K562 (cell line): Measurements from ENCODE around the gene MTA2. TPM values are rescaled to one million over a fixed set of nuclear protein-coding genes. Genes with fewer than 3 reads are reported as not detected.

Experiments used
- DMBX1 ChIP-seq: fragments of 250-450 bp; sonication (Bioruptor Pico); IDR thresholded peaks from 2 replicates; pipeline ENCODE4 v1.8.0; 2022; ENCODE audit warnings: inconsistent platforms, mild to moderate bottlenecking, moderate library complexity, borderline replicate concordance
- ELF2 ChIP-seq: fragments of 250-450 bp; sonication (Bioruptor Pico); IDR thresholded peaks from 2 replicates; pipeline ENCODE4 v1.5.0; 2021; ENCODE audit warnings: mild to moderate bottlenecking
- FOXK1 ChIP-seq: sonication (generic); formaldehyde crosslinking; IDR thresholded peaks from 2 replicates; pipeline ENCODE4 v1.8.0; 2022; ENCODE audit warnings: missing genetic modification reagents, mild to moderate bottlenecking, borderline replicate concordance
- MBD1 ChIP-seq: fragments of 250-450 bp; sonication (Bioruptor Pico); IDR thresholded peaks from 2 replicates; pipeline ENCODE4 v1.8.0; 2022; ENCODE audit warnings: inconsistent platforms
- RFX5 ChIP-seq: IDR thresholded peaks from 2 replicates; pipeline ENCODE4 v1.6.1; 2011; ENCODE audit warnings: low read depth, mild to moderate bottlenecking, improper control_type of control experiment, low read length
- SMARCE1 ChIP-seq: fragments of 450-650 bp; IDR thresholded peaks from 2 replicates; pipeline ENCODE4 v1.7.1; 2016; ENCODE audit warnings: mild to moderate bottlenecking
- STAT5A ChIP-seq: IDR thresholded peaks from 2 replicates; pipeline ENCODE4 v1.6.1; 2012; ENCODE audit warnings: low read length, inconsistent platforms, borderline replicate concordance
- TAF1 ChIP-seq: IDR thresholded peaks from 2 replicates; pipeline ENCODE4 v1.6.1; 2011; ENCODE audit warnings: mild to moderate bottlenecking, low read length, moderate library complexity; ENCODE audit not compliant: insufficient read depth, control insufficient read depth, severe bottlenecking; ENCODE audit errors: extremely low read depth
- TCF7L2 ChIP-seq: fragments of 150-350 bp; IDR thresholded peaks from 2 replicates; pipeline ENCODE4 v1.6.1; 2016; ENCODE audit warnings: low read depth, mild to moderate bottlenecking, low read length, moderate library complexity
- TRIM24 ChIP-seq, 2 experiments: fragments of 450-650 bp; IDR thresholded peaks; 2 replicates each; pipeline ENCODE4 v1.6.1; 2016
- ZBTB7A ChIP-seq: IDR thresholded peaks from 2 replicates; pipeline ENCODE4 v1.6.1; 2011; ENCODE audit warnings: low read depth, mild to moderate bottlenecking, low read length, moderate library complexity, borderline replicate concordance; ENCODE audit not compliant: control insufficient read depth
- ZC3H8 ChIP-seq: fragments of 450-650 bp; IDR thresholded peaks from 2 replicates; pipeline ENCODE4 v1.6.1; 2017
- ZNF175 ChIP-seq: fragments of 200-800 bp; sonication (Bioruptor generic); IDR thresholded peaks from 2 replicates; pipeline ENCODE4 v1.6.1; 2016; ENCODE audit warnings: low read depth, mild to moderate bottlenecking, missing genetic modification characterization, missing compliant biosample characterization
- ZNF263 ChIP-seq: sonication (generic); formaldehyde crosslinking; IDR thresholded peaks from 2 replicates; pipeline ENCODE4 v1.8.0; 2022; ENCODE audit warnings: mild to moderate bottlenecking, missing genetic modification reagents, borderline replicate concordance
- ZNF280A ChIP-seq: fragments of 450-650 bp; IDR thresholded peaks from 2 replicates; pipeline ENCODE4 v1.6.1; 2018; ENCODE audit warnings: mild to moderate bottlenecking, low read depth; ENCODE audit not compliant: partially characterized antibody
- ZNF512 ChIP-seq: IDR thresholded peaks from 2 replicates; pipeline ENCODE4 v1.6.1; 2016; ENCODE audit warnings: missing genetic modification characterization, missing compliant biosample characterization
- ZNF75A ChIP-seq: fragments of 450-650 bp; formaldehyde crosslinking; IDR thresholded peaks from 2 replicates; pipeline ENCODE4 v1.4.0; 2020; ENCODE audit warnings: mild to moderate bottlenecking
- polyA plus RNA-seq, 8 experiments: library from polyadenylated mRNA; depleted of rRNA in 4 of 8; stranded (reverse) in 5 of 8; unstranded in 3 of 8; fragments of >200 nt; fragmentation: Nextera tagmentation in 2 of 8; fragmentation: Illumina TruSeq in 1 of 8; extraction: Ambion mirVana in 2 of 8; extraction: Trizol in 1 of 8; gene quantifications; 2 replicates each; pipeline versions ENCODE4 v1.2.1 to v1.2.3, GENCODE V29; 2011 to 2014; ENCODE audit warnings: inconsistent platforms in 1 of 8, missing spikeins in 1 of 8
- total RNA-seq, 7 experiments: library from RNA; depleted of rRNA in 6 of 7; stranded (reverse); fragments of >200 nt in 6 of 7; fragmentation: Illumina TruSeq in 2 of 7; extraction: Trizol in 2 of 7; gene quantifications; 2 replicates each; pipeline versions ENCODE4 v1.2.1 to v1.2.3, GENCODE V29; 2011 to 2021; ENCODE audit warnings: low replicate concordance in 1 of 7
- TF ChIP-seq, protein P1 (sequence below): fragments of 450-650 bp; IDR thresholded peaks from 2 replicates; pipeline ENCODE4 v1.6.1; 2016; ENCODE audit warnings: borderline replicate concordance
- TF ChIP-seq, protein P2 (sequence below): fragments of 250-450 bp; sonication (Bioruptor Pico); IDR thresholded peaks from 2 replicates; pipeline ENCODE4 v1.6.1; 2021; ENCODE audit warnings: mild to moderate bottlenecking

MTA2 gene
- total and polyA plus RNA-seq, 9 of the 15 experiments (the other 6 are each of a cell fraction or from before 2014, with no cell fraction given), result 6.2 to 220 (median 172) TPM

DNA sequence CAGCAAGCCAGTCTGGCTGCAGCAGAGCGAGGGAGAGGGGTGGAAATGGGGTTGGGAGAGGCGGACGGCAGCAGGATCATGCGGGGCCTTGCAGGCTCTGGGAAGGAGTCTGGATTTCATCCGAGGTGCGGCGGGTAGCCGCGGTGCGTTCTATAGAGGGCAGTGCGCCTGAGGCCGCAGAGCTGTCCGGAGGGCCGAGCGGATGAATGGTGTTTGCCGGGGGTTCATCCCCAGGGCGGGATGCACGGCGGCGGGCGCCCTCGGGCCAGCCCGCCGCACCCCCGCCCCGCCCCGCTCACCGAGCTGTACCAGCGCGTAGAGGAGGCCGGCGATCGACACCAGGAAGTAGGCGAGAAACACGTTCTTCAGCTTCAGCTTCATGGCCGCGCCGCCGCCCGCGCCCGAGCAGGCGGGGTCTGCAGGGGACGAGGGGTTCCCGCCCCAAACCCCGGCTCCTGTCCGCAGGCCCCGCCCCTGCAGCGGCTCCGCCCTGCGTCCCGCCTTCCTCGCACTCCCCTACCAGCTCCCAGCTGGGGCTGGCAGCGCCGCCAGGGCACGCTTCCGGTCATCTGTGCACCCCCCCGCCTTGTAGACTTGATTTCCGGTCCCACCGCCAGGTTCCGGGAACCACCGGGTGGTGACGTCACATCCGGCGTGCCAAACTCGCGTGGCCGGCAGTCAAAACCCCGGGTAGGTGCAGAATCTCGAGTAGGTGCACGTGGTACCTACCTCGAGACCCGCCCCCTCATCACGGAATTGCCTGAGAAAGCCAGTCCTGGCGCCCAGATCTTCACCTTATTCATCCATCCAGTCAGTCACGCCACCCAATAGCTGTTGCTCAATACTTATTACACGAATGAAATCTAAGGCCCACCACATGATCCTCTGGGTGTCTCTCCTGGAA lies 20.2 kb upstream of the MTA2 start, which contains the start of gene B3GAT3 (continued):
- TF ChIP-seq ZNF512 (tag), result no peak
- TF ChIP-seq ZC3H8, result no peak
- TF ChIP-seq ZNF75A (CRISPR knock-in tag), result no peak
- peak; percentile 75 for TF ChIP-seq ELF2 (CRISPR knock-in tag)
- no peak for TF ChIP-seq FOXK1
- no peak for TF ChIP-seq ZNF280A
- TF ChIP-seq MBD1, result no peak
- TF ChIP-seq DMBX1 (CRISPR knock-in tag), result no peak; the same call in 1 of the 2 replicates
- TF ChIP-seq ZBTB7A, result peak; percentile 95
- TF ChIP-seq ZNF263 (CRISPR knock-in tag), result no peak
- TF ChIP-seq STAT5A, result peak; percentile 26; the same call in 1 of the 2 replicates
- TF ChIP-seq RFX5, result no peak
- peak; percentile 62 for TF ChIP-seq TAF1
- TF ChIP-seq, protein P1, sequence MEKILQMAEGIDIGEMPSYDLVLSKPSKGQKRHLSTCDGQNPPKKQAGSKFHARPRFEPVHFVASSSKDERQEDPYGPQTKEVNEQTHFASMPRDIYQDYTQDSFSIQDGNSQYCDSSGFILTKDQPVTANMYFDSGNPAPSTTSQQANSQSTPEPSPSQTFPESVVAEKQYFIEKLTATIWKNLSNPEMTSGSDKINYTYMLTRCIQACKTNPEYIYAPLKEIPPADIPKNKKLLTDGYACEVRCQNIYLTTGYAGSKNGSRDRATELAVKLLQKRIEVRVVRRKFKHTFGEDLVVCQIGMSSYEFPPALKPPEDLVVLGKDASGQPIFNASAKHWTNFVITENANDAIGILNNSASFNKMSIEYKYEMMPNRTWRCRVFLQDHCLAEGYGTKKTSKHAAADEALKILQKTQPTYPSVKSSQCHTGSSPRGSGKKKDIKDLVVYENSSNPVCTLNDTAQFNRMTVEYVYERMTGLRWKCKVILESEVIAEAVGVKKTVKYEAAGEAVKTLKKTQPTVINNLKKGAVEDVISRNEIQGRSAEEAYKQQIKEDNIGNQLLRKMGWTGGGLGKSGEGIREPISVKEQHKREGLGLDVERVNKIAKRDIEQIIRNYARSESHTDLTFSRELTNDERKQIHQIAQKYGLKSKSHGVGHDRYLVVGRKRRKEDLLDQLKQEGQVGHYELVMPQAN, result peak; percentile 98
- TF ChIP-seq, protein P2, sequence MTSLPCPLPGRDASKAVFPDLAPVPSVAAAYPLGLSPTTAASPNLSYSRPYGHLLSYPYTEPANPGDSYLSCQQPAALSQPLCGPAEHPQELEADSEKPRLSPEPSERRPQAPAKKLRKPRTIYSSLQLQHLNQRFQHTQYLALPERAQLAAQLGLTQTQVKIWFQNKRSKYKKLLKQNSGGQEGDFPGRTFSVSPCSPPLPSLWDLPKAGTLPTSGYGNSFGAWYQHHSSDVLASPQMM, result no peak
- TF ChIP-seq SMARCE1, result 0 out of 2 replicates have a peak, but pooled peaks have one; percentile 25
- no peak for TF ChIP-seq TCF7L2
- peak in 1 of 2 experiments; percentile 75; a peak in 2 of 4 replicates for TF ChIP-seq TRIM24 (IDR thresholded peaks at IDR 0.05)
- TF ChIP-seq ZNF175 (CRISPR knock-in tag), result no peak
